Small intestine (tissue), 7 donors: ENCODE data around the gene PGM3. TPM values are rescaled to one million over a fixed set of nuclear protein-coding genes. Genes with fewer than 3 reads are reported as not detected.

Experiments
- DNase-seq, 2 donors: peaks; one replicate each; pipeline versions ENCODE4 v3.0.0 to v3.0.0-alpha.2; 2013
- FAIRE-seq: peaks from 2 replicates; lab custom pipeline; 2012; peaks lifted over from hg19 to GRCh38; lab: Jason Lieb, UNC
- H3K27ac ChIP-seq, 3 donors: one replicate each; pipeline ENCODE4 v1.5.1; 2013; ENCODE audit warnings: low read length in 2 of 3, mild to moderate bottlenecking in 2 of 3, control low read depth in 1 of 3, inconsistent platforms in 1 of 3, low read depth in 1 of 3, moderate library complexity in 1 of 3
- H3K27me3 ChIP-seq, 3 donors: one replicate each; pipeline ENCODE4 v1.6.1; 2013; ENCODE audit warnings: low read length in 3 of 3, inconsistent platforms in 1 of 3; ENCODE audit not compliant: control insufficient read depth in 3 of 3, insufficient read depth in 3 of 3
- H3K36me3 ChIP-seq, 3 donors: one replicate each; pipeline ENCODE4 v1.6.1; 2013; ENCODE audit warnings: low read length in 3 of 3, inconsistent platforms in 1 of 3, low read depth in 1 of 3, mild to moderate bottlenecking in 1 of 3, moderate library complexity in 1 of 3; ENCODE audit not compliant: control insufficient read depth in 3 of 3, insufficient read depth in 2 of 3
- H3K4me1 ChIP-seq, 3 donors: one replicate each; pipeline ENCODE4 v1.6.1; 2013; ENCODE audit warnings: low read length in 2 of 3, inconsistent platforms in 1 of 3, low read depth in 1 of 3, mild to moderate bottlenecking in 1 of 3, moderate library complexity in 1 of 3; ENCODE audit not compliant: control insufficient read depth in 3 of 3, insufficient read depth in 2 of 3
- H3K4me3 ChIP-seq, 3 donors: one replicate each; pipeline ENCODE4 v1.5.1; 2013; ENCODE audit warnings: low read length in 3 of 3, control low read depth in 1 of 3, inconsistent platforms in 1 of 3, low read depth in 1 of 3, mild to moderate bottlenecking in 1 of 3, moderate library complexity in 1 of 3
- H3K9me3 ChIP-seq, 2 donors: one replicate each; pipeline ENCODE4 v1.6.1; 2013; ENCODE audit warnings: low read depth in 1 of 2, low read length in 1 of 2; ENCODE audit not compliant: control insufficient read depth in 2 of 2, insufficient read depth in 1 of 2
- WGBS, 3 donors: extraction: QIAGEN DNeasy Blood & Tissue Kit; methylation state at CpG; one replicate each; pipeline ENCODE4 v1.1.7; 2013; 5-methylcytosine and 5-hydroxymethylcytosine counted together
- polyA plus RNA-seq, 4 donors: library from polyadenylated mRNA; stranded (reverse) in 3 of 4; unstranded in 1 of 4; fragments of 200-250 nt in 3 of 4; fragments of 120-200 nt in 1 of 4; gene quantifications; one replicate each; pipeline versions ENCODE4 v1.2.1 to v1.2.3, GENCODE V29; 2013
- donor health status: healthy with polysubstance abuse.
- donor health status: control.
- donor health status: control.
- donor health status: Bipolar disorder and iron deficiency.
- donor health status: healthy.

Gene PGM3
- polyA plus RNA-seq, 4 donors = 7.3 to 87.7 (median 11.6) TPM

GRCh38 chr6:83180426-83180950, 12.6 kb downstream of the PGM3 start:
- Histone ChIP-seq H3K36me3 (peaks cover 6 to 14% (median 12%) of the 10 kb centered on the region in 3 donors), H3K27me3 (no peaks in the 10 kb centered on the region), H3K27ac (no peak overlapping the region), H3K9me3 (no peaks in the 10 kb centered on the region), H3K4me1 (no peaks in the 10 kb centered on the region), H3K4me3 (no peak overlapping the region)
- no peak for FAIRE-seq
- no peak for DNase-seq

GRCh38 chr6:83176246-83176645, 16.8 kb downstream of the PGM3 start:
- DNase-seq (no peak), FAIRE-seq (no peak)
- Histone ChIP-seq H3K27ac (no peak overlapping the region), H3K27me3 (no peaks in the 10 kb centered on the region), H3K9me3 (no peaks in the 10 kb centered on the region), H3K4me3 (no peak overlapping the region), H3K4me1 (no peaks in the 10 kb centered on the region), H3K36me3 (peaks cover 6 to 21% (median 17%) of the 10 kb centered on the region in 3 donors)
- WGBS, 3 donors = 73 to 96% (median 91%) methylated on average over 4 of the region's 4 CpGs

- Histone ChIP-seq H3K9me3 (no peaks in the 10 kb centered on the region), H3K36me3 (peaks cover 20 to 32% (median 27%) of the 10 kb centered on the region in 3 donors), H3K27ac (no peak overlapping the region), H3K27me3 (no peaks in the 10 kb centered on the region), H3K4me3 (no peak overlapping the region), H3K4me1 (no peaks in the 10 kb centered on the region)
- FAIRE-seq (no peak), DNase-seq (peak in 1 of 2 donors; percentile 3)
- WGBS, 3 donors = 31 to 55% (median 46%) methylated on average over 1 of the region's 1 CpG
Measured at GRCh38 chr6:83169511-83169910, 23.6 kb downstream of the PGM3 start.

GRCh38 chr6:83169106-83169505, 24.0 kb downstream of the PGM3 start:
- H3K27me3 ChIP-seq = no peaks in the 10 kb centered on the region
- H3K9me3 ChIP-seq = no peaks in the 10 kb centered on the region
- no peaks in the 10 kb centered on the region for H3K4me1 ChIP-seq
- peaks cover 18 to 32% (median 26%) of the 10 kb centered on the region in 3 donors for H3K36me3 ChIP-seq
- DNase-seq (no peak), FAIRE-seq (no peak)
- no peak overlapping the region for H3K27ac ChIP-seq
- no peak overlapping the region for H3K4me3 ChIP-seq

GRCh38 chr6:83168556-83168955, 24.5 kb downstream of the PGM3 start:
- FAIRE-seq (no peak), DNase-seq (no peak)
- no peaks in the 10 kb centered on the region for H3K27me3 ChIP-seq
- H3K36me3 ChIP-seq = peaks cover 18 to 29% (median 25%) of the 10 kb centered on the region in 3 donors
- no peak overlapping the region for H3K4me3 ChIP-seq
- H3K27ac ChIP-seq = no peak overlapping the region
- H3K9me3 ChIP-seq = no peaks in the 10 kb centered on the region
- H3K4me1 ChIP-seq = no peaks in the 10 kb centered on the region
- 90 to 95% (median 92%) methylated on average over 1 of the region's 1 CpG for WGBS, 3 donors

GRCh38 chr6:83167726-83168278, 25.3 kb downstream of the PGM3 start:
- H3K27me3 ChIP-seq = no peaks in the 10 kb centered on the region
- no peaks in the 10 kb centered on the region for H3K9me3 ChIP-seq
- no peaks in the 10 kb centered on the region for H3K4me1 ChIP-seq
- FAIRE-seq (no peak), DNase-seq (no peak)
- H3K4me3 ChIP-seq = no peak overlapping the region
- 91 to 97% (median 92%) methylated on average over 5 of the region's 5 CpGs for WGBS, 3 donors
- H3K27ac ChIP-seq = no peak overlapping the region
- H3K36me3 ChIP-seq = peaks cover 18 to 27% (median 22%) of the 10 kb centered on the region in 3 donors

- Histone ChIP-seq H3K9me3 (no peaks in the 10 kb centered on the region), H3K4me3 (no peak overlapping the region), H3K27me3 (no peaks in the 10 kb centered on the region), H3K27ac (no peak overlapping the region), H3K4me1 (no peaks in the 10 kb centered on the region), H3K36me3 (peaks cover 11 to 18% (median 17%) of the 10 kb centered on the region in 3 donors)
- 89 to 90% (median 90%) methylated on average over 1 of the region's 1 CpG for WGBS, 3 donors
- DNase-seq (no peak), FAIRE-seq (no peak)
Measured at GRCh38 chr6:83160167-83160566, 32.9 kb downstream of the PGM3 start.

GRCh38 chr6:83155794-83156193, 37.3 kb downstream of the PGM3 start:
- peaks cover 13 to 24% (median 23%) of the 10 kb centered on the region in 3 donors for H3K36me3 ChIP-seq
- no peak for FAIRE-seq
- 69 to 77% (median 76%) methylated on average over 2 of the region's 2 CpGs for WGBS, 3 donors

More at GRCh38 chr6:83155794-83156193, 37.3 kb downstream of the PGM3 start:
- no peak overlapping the region for H3K4me3 ChIP-seq
- H3K9me3 ChIP-seq = no peaks in the 10 kb centered on the region
- no peak for DNase-seq
- H3K27me3 ChIP-seq = no peaks in the 10 kb centered on the region
- H3K4me1 ChIP-seq = no peaks in the 10 kb centered on the region
- H3K27ac ChIP-seq = no peak overlapping the region
